ENCODE results near the gene L3HYPDH. TPM values are rescaled to one million over a fixed set of nuclear protein-coding genes. Genes with fewer than 3 reads are reported as not detected.

L3HYPDH gene
- total and polyA plus RNA-seq, 2 of the 13 experiments (the other 11 are each of a cell fraction or from before 2014, with no cell fraction given) = 30.5 to 36.6 TPM

DNA sequence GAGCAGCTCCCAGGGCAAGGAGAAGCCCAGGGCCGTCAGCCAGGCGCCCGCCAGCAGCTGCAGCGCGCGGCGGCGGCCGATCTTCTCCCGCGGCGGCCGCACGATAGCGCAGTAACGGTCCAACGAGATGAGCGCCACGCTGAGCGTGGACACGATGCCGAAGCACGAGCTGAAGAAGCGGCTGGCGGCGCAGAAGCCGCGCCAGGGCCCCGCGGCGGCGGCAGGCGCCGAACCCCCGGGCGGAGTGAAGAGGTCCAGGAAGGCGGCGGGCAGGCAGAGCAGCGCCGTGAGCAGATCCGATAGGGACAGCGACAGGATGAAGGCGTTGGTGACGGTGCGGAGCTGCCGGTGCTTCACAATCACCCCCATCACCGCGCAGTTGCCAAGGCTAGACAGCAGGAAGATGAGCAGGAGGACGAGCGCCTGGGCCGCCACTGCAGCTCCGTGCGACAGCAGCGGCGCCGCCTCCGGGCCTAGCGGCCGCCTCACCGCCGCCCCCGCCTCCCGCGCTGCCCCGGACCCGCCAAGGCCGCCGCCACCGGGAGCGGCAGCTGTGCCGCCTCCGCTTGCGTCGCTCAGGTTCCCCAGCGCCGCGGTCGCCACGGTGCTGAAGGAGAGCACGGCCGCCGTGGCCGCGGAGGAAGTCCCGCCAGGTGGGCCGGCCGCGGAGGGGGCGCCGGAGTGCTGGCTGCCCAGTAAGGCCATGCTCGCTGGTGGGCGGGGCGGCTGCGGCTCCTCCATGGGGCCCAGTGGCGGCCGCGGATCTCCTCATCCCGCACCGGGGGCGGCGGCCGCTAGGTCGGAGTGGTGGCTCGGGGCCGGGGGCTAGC lies 19.5 kb downstream of the L3HYPDH start (continued):
- TF ChIP-seq ZNF790 (CRISPR knock-in tag; IDR thresholded peaks at IDR 0.05; ENCODE audit: borderline replicate concordance) = no peak
- TF ChIP-seq, protein P1, sequence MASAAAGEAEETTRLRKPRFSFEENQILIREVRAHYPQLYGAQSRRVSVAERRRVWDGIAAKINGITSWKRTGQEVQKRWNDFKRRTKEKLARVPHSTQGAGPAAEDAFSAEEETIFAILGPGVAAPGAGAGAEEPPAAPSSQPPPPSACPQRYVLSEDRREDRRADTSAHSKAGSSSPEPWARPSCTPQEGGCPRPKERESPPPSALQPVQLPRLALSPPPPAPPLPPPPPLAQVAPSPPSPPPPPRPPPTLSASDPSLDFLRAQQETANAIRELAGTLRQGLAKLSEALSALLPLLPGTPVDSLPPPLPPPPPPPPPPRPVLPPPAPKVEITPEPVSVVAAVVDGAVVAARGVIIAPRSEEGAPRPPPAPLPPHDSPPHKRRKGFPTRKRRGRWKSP (CRISPR knock-in tag; IDR thresholded peaks at IDR 0.05) = peak; percentile 57; the same call in 1 of the 2 replicates
- no peak for TF ChIP-seq ZSCAN9 (CRISPR knock-in tag; IDR thresholded peaks at IDR 0.05; ENCODE audit: borderline replicate concordance)
- TF ChIP-seq NCOR1 (IDR thresholded peaks at IDR 0.05; ENCODE audit: borderline replicate concordance, low read length) = no peak
- TF ChIP-seq ZBTB1 (CRISPR knock-in tag; IDR thresholded peaks at IDR 0.05; ENCODE audit: borderline replicate concordance) = no peak
- TF ChIP-seq SATB2 (CRISPR knock-in tag; IDR thresholded peaks at IDR 0.05) = no peak
- no peak for TF ChIP-seq GATA4 (IDR thresholded peaks at IDR 0.05; ENCODE audit: borderline replicate concordance, low read depth)
- TF ChIP-seq RAD51 (IDR thresholded peaks at IDR 0.05; ENCODE audit: borderline replicate concordance) = no peak
- no peak for TF ChIP-seq ZNF614 (CRISPR knock-in tag; IDR thresholded peaks at IDR 0.05; ENCODE audit: borderline replicate concordance)
- 0 out of 2 replicates have a peak, but pooled peaks have one; percentile 6 for TF ChIP-seq ZMYM4 (CRISPR knock-in tag; IDR thresholded peaks at IDR 0.05)
- TF ChIP-seq TCF7 (IDR thresholded peaks at IDR 0.05; ENCODE audit: low read depth) = no peak
- TF ChIP-seq ZKSCAN5 (CRISPR knock-in tag; IDR thresholded peaks at IDR 0.05) = no peak
- TF ChIP-seq ZNF619 (CRISPR knock-in tag; IDR thresholded peaks at IDR 0.05) = no peak
- TF ChIP-seq ZBTB38 (CRISPR knock-in tag; IDR thresholded peaks at IDR 0.05) = 0 out of 2 replicates have a peak, but pooled peaks have one; percentile 5
- TF ChIP-seq JUND (CRISPR knock-in tag; IDR thresholded peaks at IDR 0.05) = no peak
- TF ChIP-seq, protein P2, sequence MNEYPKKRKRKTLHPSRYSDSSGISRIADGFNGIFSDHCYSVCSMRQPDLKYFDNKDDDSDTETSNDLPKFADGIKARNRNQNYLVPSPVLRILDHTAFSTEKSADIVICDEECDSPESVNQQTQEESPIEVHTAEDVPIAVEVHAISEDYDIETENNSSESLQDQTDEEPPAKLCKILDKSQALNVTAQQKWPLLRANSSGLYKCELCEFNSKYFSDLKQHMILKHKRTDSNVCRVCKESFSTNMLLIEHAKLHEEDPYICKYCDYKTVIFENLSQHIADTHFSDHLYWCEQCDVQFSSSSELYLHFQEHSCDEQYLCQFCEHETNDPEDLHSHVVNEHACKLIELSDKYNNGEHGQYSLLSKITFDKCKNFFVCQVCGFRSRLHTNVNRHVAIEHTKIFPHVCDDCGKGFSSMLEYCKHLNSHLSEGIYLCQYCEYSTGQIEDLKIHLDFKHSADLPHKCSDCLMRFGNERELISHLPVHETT (CRISPR knock-in tag; conservative IDR thresholded peaks at IDR 0.05) = 0 out of 2 replicates have a peak, but pooled peaks have one; percentile 26
- TF ChIP-seq CC2D1A (CRISPR knock-in tag; IDR thresholded peaks at IDR 0.05) = no peak
- TF ChIP-seq, protein P3, sequence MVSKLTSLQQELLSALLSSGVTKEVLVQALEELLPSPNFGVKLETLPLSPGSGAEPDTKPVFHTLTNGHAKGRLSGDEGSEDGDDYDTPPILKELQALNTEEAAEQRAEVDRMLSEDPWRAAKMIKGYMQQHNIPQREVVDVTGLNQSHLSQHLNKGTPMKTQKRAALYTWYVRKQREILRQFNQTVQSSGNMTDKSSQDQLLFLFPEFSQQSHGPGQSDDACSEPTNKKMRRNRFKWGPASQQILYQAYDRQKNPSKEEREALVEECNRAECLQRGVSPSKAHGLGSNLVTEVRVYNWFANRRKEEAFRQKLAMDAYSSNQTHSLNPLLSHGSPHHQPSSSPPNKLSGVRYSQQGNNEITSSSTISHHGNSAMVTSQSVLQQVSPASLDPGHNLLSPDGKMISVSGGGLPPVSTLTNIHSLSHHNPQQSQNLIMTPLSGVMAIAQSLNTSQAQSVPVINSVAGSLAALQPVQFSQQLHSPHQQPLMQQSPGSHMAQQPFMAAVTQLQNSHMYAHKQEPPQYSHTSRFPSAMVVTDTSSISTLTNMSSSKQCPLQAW (CRISPR knock-in tag; IDR thresholded peaks at IDR 0.05) = no peak
- TF ChIP-seq ZNF138 (CRISPR knock-in tag; IDR thresholded peaks at IDR 0.05; ENCODE audit: low read depth) = no peak
- 0 out of 2 replicates have a peak, but pooled peaks have one; percentile 28 for TF ChIP-seq GTF3A (CRISPR knock-in tag; conservative IDR thresholded peaks at IDR 0.05)
- TF ChIP-seq JARID2 (CRISPR knock-in tag; IDR thresholded peaks at IDR 0.05; ENCODE audit: insufficient replicate concordance) = no peak
- TF ChIP-seq, protein P4, sequence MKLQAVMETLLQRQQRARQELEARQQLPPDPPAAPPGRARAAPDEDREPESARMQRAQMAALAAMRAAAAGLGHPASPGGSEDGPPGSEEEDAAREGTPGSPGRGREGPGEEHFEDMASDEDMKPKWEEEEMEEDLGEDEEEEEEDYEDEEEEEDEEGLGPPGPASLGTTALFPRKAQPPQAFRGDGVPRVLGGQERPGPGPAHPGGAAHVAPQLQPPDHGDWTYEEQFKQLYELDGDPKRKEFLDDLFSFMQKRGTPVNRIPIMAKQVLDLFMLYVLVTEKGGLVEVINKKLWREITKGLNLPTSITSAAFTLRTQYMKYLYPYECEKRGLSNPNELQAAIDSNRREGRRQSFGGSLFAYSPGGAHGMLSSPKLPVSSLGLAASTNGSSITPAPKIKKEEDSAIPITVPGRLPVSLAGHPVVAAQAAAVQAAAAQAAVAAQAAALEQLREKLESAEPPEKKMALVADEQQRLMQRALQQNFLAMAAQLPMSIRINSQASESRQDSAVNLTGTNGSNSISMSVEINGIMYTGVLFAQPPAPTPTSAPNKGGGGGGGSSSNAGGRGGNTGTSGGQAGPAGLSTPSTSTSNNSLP (IDR thresholded peaks at IDR 0.05; ENCODE audit: low read depth, low read length) = no peak
- TF ChIP-seq, protein P5, sequence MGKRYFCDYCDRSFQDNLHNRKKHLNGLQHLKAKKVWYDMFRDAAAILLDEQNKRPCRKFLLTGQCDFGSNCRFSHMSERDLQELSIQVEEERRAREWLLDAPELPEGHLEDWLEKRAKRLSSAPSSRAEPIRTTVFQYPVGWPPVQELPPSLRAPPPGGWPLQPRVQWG (CRISPR knock-in tag; IDR thresholded peaks at IDR 0.05; ENCODE audit: borderline replicate concordance, low read depth) = no peak
- TF ChIP-seq NONO (IDR thresholded peaks at IDR 0.05) = no peak
- no peak; the same call in 1 of the 2 replicates for TF ChIP-seq NONO (CRISPR knock-in tag; conservative IDR thresholded peaks at IDR 0.05)
